GM21723 (cell line): ENCODE measurements around the gene STXBP5.
A peak's percentile ranks its signal among the peaks of the same experiment; 100 is the strongest.
"Not testable (repeated sequence)": the region's sequence is repeated elsewhere in the genome, so short reads cannot be mapped to it uniquely, and the experiment has no call there.

Experiments
- ATAC-seq: cut with Tn5 transposase; IDR thresholded peaks from one replicate; pipeline ENCODE4 v1.9.1; 2021; ENCODE audit warnings: mild to moderate bottlenecking, moderate library complexity; ENCODE audit not compliant: unreplicated experiment

The STXBP5 gene

GRCh38 chr6:147366290-147366689 lies 162.1 kb downstream of the STXBP5 start:
- ATAC-seq, result no peak

DNA sequence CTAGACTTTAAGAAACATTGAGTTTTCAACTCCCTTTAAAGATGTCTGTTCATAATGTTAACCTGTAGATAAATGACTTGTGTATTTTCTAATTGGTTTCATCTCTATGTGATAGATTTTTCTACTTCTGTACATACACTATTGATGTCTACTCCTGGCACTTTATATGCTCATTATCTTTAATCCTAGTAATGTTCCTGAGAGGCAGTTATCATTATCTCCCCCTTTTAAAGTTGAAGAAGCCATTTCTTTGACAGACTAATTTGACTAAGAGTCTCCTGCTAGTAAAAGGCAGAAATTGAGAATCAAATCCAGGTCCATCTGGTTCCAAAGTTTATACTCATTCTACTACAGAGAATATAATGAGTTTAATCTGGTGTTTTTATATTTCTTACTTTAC lies 167.1 kb downstream of the STXBP5 start:
- ATAC-seq, result no peak

GRCh38 chr6:147372806-147373205 lies 168.6 kb downstream of the STXBP5 start:
- no peak for ATAC-seq

GRCh38 chr6:147378819-147379218 lies 174.6 kb downstream of the STXBP5 start:
- no peak for ATAC-seq

- not testable (repeated sequence) for ATAC-seq
Measured at GRCh38 chr6:147380841-147381240, 176.6 kb downstream of the STXBP5 start.

DNA sequence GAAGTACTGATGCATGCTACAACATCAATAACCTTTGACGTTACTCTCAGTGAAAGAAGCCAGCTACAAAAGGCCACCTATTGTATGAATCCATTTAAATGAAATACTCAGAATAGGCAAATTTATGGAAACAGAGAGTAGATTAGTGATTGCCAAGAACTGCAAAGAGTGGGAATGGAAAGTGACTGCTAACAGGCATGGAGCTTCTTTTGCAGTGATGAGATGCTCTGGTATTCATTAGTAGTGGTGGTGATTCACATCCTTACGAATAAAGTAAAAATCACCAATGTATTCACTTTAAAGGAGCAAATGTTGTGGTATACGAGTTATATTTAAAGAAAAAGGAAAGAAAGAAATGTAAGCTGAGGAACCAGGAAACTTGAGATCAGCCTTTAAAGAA lies 177.5 kb downstream of the STXBP5 start:
- no peak for ATAC-seq

- ATAC-seq, result no peak
Measured at GRCh38 chr6:147382945-147383554, 178.8 kb downstream of the STXBP5 start.

GRCh38 chr6:147384029-147384428 lies 179.8 kb downstream of the STXBP5 start:
- ATAC-seq, result peak; percentile 55

GRCh38 chr6:147384737-147385710 lies 180.8 kb downstream of the STXBP5 start:
- peak; percentile 66 for ATAC-seq

DNA sequence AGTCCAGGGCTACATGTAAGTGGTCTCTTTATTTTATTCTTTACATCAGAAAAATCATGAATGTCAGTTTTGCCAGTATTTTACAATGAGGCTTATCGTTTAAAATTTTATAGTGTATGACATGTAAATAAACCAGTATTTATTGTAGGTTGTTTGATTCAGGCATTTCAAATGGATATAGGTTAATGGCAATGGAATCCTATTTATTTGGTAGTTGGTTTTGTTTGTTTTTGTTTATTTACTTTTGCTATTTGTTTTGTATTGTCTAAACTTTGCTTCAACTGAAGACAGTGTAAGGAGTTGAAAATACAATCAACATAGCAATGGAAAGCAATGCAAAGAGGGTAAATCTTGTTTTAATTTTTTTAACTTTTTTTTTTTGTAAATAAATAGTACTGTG lies 185.2 kb downstream of the STXBP5 start:
- ATAC-seq, result no peak

GRCh38 chr6:147390909-147391536 lies 186.8 kb downstream of the STXBP5 start:
- ATAC-seq, result no peak

DNA sequence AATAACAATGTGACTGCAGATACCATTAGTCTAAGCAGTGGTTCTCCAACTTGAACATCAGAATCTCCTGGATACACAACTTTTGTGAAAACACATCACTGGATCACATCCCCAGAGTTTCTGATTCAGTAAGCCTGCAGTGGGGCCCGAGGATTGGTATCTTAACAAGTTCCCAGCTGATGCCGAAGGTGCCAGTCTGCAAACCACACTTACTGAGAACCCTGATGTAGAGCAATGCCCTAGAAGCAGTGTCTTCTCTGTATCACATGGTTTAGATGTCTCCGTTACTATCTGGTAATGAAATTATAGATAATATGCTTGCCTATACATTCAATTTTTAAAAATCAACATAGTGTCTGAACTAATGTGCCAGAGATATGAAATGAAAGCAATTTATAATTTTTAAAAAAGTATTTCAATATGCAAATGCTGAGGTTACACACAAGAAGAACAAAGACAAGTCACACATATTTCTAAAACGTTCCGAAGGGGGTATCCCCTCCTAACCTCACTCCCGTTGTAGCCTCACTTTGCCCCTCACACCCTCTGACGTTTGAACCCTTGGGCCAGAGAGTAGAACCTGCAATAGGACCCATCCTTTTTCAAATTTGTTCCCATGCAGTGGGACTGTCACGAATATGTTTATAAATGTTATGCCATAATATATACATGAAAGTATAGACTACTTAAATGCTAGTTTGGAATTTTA lies 188.9 kb downstream of the STXBP5 start:
- ATAC-seq, result peak; percentile 72

DNA sequence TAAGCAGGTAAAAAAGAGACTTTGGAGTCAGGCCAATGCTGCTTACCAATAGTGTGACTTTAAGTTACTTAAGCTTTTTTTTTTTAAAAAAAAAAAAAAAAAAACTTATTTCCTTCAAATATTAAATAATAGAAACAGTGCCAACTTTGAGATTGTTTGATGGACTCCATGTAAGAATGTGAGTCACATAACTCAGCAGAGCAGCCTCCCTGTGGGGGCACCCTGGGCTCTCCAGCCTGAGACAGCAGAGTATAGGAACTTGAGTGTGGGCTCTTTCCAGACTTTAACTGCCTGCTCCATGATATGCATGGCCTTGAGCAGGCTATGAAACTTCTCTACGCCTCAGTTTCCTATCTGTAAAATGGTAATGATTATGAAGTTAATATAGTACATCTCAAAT lies 190.9 kb downstream of the STXBP5 start:
- no peak for ATAC-seq

- ATAC-seq, result no peak
Measured at GRCh38 chr6:147397306-147397705, 193.1 kb downstream of the STXBP5 start.

- ATAC-seq, result no peak
Measured at GRCh38 chr6:147400968-147401367, 196.8 kb downstream of the STXBP5 start.

GRCh38 chr6:147401779-147402178 lies 197.6 kb downstream of the STXBP5 start:
- no peak for ATAC-seq

- ATAC-seq, result no peak
Measured at GRCh38 chr6:147406783-147407182, 202.6 kb downstream of the STXBP5 start.

GRCh38 chr6:147407571-147407970 lies 203.4 kb downstream of the STXBP5 start:
- ATAC-seq, result no peak

GRCh38 chr6:147416622-147417021 lies 212.4 kb downstream of the STXBP5 start:
- no peak for ATAC-seq

GRCh38 chr6:147417954-147418353 lies 213.7 kb downstream of the STXBP5 start:
- ATAC-seq, result no peak

DNA sequence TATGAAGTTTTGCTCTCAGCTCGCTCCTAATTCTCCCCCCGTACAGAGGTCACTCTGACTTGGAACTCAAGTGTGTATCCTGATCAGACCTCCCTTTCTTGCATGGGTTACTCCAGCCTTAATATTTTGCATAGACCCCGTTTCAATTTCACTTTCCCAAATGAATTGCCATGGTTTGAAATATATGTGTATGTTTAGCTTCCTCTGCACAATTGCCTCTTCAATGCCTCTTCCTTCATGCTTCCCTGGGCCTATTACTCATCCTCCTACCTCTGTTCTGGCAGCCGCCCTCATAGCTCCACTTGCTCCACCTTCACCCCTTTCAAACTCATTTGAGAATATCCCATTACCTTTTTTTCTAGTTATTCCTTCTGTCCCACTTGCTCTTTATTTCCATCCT lies 214.3 kb downstream of the STXBP5 start:
- no peak for ATAC-seq
